Tibial artery (tissue), 4 donors: ENCODE data around the gene BICD2.
A peak's percentile ranks its signal among the peaks of the same experiment; 100 is the strongest.

Source experiments
- DNase-seq, 2 donors: peaks; one replicate each; pipeline ENCODE4 v3.0.0-alpha.2; 2019
- H3K27ac ChIP-seq, 2 donors: fragments of 200-600 bp; sonication (generic) in 1 of 2; 1 replicate in 1 of 2; 2 replicates in 1 of 2; pipeline ENCODE4 v1.5.1; 2018 to 2019; ENCODE audit warnings: mild to moderate bottlenecking in 1 of 2
- H3K27me3 ChIP-seq, 2 donors: fragments of 200-600 bp; sonication (generic) in 1 of 2; one replicate each; pipeline versions ENCODE4 v1.5.1 to v1.6.0; 2016 to 2019
- H3K36me3 ChIP-seq, 3 donors: fragments of 200-600 bp; sonication (generic) in 2 of 3; one replicate each; pipeline ENCODE4 v1.5.1; 2016 to 2019; ENCODE audit warnings: mild to moderate bottlenecking in 2 of 3
- H3K4me1 ChIP-seq, 4 donors: fragments of 200-600 bp; sonication (generic) in 2 of 4; 1 replicate in 3 of 4; 2 replicates in 1 of 4; pipeline ENCODE4 v1.5.1; 2016 to 2019
- H3K4me3 ChIP-seq, 2 donors: fragments of 200-600 bp; sonication (generic) in 1 of 2; 1 replicate in 1 of 2; 2 replicates in 1 of 2; pipeline ENCODE4 v1.5.1; 2018 to 2019; ENCODE audit warnings: mild to moderate bottlenecking in 2 of 2
- H3K9me3 ChIP-seq, 3 donors: fragments of 200-600 bp; sonication (generic) in 1 of 3; one replicate each; pipeline ENCODE4 v1.5.1; 2016 to 2019
- intact Hi-C: fragments of 100-400 bp; cut with DNase I; formaldehyde crosslinking; loops from one replicate; pipeline ENCODE4 v1.15.0; 2023; ENCODE audit warnings: low total_unique reads
- TF ChIP-seq, protein P1 (sequence below), 2 experiments: fragments of 200-600 bp in 1 of 2; fragments of 450-650 bp in 1 of 2; IDR thresholded peaks; one replicate each; pipeline ENCODE4 v1.5.1; 2017 to 2019; ENCODE audit warnings: antibody characterized with exemption in 2 of 2, mild to moderate bottlenecking in 1 of 2, moderate library complexity in 1 of 2

Gene BICD2

DNA sequence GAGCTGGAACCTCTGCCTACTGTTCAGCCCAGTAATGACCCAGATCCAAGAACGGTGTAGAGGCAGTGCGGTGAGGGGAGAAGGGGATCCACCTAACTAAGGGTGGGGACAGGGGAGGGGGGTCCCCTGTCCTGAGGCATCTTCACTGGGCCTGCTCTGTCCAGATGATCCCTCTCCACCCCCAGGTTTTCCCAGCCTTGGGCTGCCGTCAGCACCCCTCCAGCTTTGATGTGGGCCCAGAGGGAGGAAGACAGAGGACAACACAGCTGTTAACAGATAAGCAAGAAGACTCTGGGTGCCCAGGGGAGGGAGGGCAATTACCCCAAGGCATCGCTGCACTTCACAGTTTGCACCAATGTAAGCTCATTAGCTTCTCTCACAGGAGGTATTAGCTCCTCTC lies 19.3 kb downstream of the BICD2 start:
- Histone ChIP-seq H3K4me1 (peaks cover 0 to 76% (median 47%) of the 10 kb centered on the region in 4 donors), H3K9me3 (no peaks in the 10 kb centered on the region), H3K4me3 (no peak overlapping the region), H3K27me3 (no peaks in the 10 kb centered on the region), H3K36me3 (no peaks in the 10 kb centered on the region), H3K27ac (no peak overlapping the region)
- intact Hi-C loops, result no loop called here
- no peak for DNase-seq
- TF ChIP-seq, protein P1, sequence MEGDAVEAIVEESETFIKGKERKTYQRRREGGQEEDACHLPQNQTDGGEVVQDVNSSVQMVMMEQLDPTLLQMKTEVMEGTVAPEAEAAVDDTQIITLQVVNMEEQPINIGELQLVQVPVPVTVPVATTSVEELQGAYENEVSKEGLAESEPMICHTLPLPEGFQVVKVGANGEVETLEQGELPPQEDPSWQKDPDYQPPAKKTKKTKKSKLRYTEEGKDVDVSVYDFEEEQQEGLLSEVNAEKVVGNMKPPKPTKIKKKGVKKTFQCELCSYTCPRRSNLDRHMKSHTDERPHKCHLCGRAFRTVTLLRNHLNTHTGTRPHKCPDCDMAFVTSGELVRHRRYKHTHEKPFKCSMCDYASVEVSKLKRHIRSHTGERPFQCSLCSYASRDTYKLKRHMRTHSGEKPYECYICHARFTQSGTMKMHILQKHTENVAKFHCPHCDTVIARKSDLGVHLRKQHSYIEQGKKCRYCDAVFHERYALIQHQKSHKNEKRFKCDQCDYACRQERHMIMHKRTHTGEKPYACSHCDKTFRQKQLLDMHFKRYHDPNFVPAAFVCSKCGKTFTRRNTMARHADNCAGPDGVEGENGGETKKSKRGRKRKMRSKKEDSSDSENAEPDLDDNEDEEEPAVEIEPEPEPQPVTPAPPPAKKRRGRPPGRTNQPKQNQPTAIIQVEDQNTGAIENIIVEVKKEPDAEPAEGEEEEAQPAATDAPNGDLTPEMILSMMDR (IDR thresholded peaks at IDR 0.05), result no peak

DNA sequence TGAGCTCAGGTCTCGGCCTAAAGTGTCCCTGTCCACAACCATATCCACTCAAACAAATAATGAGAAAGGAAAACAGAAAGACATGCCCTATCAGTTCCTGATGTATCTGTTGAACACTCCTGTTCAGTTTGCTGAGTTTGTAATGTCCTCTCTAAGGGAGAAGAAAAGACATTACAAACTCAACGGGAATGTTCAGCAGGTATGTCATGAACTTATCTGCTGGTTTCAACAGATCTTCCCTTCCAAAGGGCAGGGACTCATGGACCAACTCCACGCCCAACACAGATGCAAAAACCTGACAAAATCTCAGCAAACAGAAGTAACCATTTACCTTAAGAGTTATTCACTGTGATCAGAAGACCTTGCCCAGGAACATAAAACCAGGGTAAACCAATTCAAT lies 23.7 kb downstream of the BICD2 start:
- H3K4me1 ChIP-seq, result peaks cover 0 to 73% (median 33%) of the 10 kb centered on the region in 4 donors
- TF ChIP-seq, protein P1 (IDR thresholded peaks at IDR 0.05), result no peak
- H3K36me3 ChIP-seq, result no peaks in the 10 kb centered on the region
- H3K27ac ChIP-seq, result peak overlapping the region; percentile 30 to 61
- no peaks in the 10 kb centered on the region for H3K9me3 ChIP-seq
- intact Hi-C loops, result no loop called here
- DNase-seq, result no peak
- no peaks in the 10 kb centered on the region for H3K27me3 ChIP-seq
- H3K4me3 ChIP-seq, result peak overlapping the region in 1 of 2 donors; percentile 4

DNA sequence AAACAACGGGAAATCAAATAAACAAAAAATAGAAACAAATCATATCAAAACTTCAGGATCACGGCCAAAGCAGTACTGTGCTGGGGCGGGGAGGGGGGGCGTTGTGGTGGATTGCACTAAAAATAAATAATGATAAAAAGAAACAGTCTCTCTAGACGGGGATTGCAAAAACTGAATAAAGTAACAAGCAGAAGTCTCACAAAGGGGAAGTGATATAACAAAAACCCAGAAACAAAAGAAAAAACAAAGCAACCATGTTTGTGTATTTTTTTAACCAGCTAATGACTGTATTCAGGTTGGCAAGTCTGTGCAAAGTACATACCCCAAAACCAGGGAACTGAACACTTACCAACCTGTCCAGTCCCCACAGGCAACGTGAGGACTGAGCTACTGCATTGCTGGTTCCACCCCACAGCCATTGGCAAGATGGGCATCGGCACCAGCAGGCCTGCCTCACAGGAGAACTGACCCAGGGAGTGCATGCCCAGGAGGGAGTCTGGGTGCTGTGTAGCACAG lies 24.1 kb downstream of the BICD2 start:
- Histone ChIP-seq H3K27ac (peak overlapping the region; percentile 30 to 61), H3K4me3 (peak overlapping the region in 1 of 2 donors; percentile 4), H3K9me3 (no peaks in the 10 kb centered on the region), H3K36me3 (no peaks in the 10 kb centered on the region), H3K27me3 (no peaks in the 10 kb centered on the region), H3K4me1 (peaks cover 0 to 69% (median 36%) of the 10 kb centered on the region in 4 donors)
- TF ChIP-seq, protein P1 (IDR thresholded peaks at IDR 0.05), result no peak
- intact Hi-C loops, result no loop called here
- peak; percentile 19 to 54 for DNase-seq

DNA sequence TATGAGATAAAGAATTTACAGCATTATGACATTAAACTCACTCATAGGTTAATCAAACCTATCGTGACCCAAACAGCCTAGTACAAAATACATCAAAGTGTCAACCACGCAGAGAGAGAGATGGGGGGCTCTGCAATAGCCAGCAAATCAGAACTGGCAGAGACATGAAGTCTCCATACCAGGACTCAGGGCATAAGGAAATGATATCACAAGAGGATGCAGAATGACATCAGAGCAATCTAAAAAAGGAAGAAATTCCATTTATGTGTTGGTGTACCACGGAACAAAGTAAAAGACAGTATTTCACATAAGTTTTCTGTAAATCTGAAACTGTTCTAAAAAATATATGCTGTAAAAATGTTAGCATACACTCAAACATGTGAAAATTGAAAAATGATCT lies 24.6 kb downstream of the BICD2 start:
- Histone ChIP-seq H3K4me3 (no peak overlapping the region), H3K9me3 (no peaks in the 10 kb centered on the region), H3K36me3 (no peaks in the 10 kb centered on the region), H3K27ac (peak overlapping the region; percentile 30 to 61), H3K4me1 (peaks cover 0 to 64% (median 40%) of the 10 kb centered on the region in 4 donors), H3K27me3 (no peaks in the 10 kb centered on the region)
- intact Hi-C loops, result no loop called here
- TF ChIP-seq, protein P1 (IDR thresholded peaks at IDR 0.05), result no peak
- peak in 1 of 2 donors; percentile 3 for DNase-seq

DNA sequence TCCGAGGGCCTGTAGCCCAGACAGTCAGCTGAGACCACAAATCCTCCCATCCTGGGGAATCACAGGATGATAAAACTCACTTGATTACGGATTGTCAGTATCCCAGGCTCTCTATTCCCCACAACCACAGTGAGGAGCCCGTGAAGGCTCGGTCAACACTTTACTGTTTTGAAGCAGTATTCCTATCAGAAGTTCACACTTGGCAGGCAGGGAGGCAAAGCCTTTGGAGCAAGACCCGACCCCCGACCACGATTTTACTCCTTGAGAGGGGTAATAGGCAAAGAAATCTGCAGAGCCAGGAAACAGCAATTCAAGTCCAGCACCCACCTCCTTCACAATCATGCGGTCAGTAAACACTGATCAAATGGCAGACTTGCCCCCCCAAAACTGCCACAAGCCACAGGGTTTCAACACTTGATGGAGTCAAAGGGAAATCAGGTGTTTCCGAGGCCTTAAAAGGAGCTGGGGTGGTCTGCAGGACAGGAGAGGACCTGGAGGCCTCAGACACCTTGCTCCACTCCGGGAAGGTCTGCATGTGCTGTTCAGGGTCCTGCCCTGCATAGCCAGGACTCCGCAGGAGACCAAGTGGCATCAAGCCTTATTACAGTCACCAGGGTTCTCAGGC lies 25.2 kb downstream of the BICD2 start:
- Histone ChIP-seq H3K4me1 (peaks cover 0 to 62% (median 42%) of the 10 kb centered on the region in 4 donors), H3K27me3 (no peaks in the 10 kb centered on the region), H3K4me3 (no peak overlapping the region), H3K36me3 (no peaks in the 10 kb centered on the region), H3K9me3 (no peaks in the 10 kb centered on the region), H3K27ac (peak overlapping the region; percentile 10 to 61)
- intact Hi-C loops, result no loop called here
- DNase-seq, result peak; percentile 1 to 23
- TF ChIP-seq, protein P1 (IDR thresholded peaks at IDR 0.05), result no peak
